ENCODE data around the gene CUEDC1.

CUEDC1 gene

DNA sequence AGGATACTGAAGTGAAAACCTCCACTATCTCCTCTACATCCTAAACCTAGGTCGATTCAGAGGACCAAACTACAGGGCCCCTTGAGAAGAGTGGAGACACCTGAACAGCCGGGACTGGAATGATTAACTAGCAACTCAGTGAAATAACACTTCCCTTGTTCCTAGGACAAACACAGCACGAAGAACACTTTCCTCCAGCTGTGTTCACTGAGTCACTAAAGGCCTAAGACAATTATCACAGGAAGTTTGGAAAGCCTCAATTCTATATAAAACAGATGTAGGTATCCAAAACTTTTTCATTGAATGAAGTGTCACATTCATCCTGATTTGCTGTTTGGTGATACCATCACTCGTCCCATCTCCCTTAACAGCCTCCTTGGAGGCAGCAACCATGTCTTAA lies 15.5 kb upstream of the CUEDC1 start:
- TF ChIP-seq, protein P1, sequence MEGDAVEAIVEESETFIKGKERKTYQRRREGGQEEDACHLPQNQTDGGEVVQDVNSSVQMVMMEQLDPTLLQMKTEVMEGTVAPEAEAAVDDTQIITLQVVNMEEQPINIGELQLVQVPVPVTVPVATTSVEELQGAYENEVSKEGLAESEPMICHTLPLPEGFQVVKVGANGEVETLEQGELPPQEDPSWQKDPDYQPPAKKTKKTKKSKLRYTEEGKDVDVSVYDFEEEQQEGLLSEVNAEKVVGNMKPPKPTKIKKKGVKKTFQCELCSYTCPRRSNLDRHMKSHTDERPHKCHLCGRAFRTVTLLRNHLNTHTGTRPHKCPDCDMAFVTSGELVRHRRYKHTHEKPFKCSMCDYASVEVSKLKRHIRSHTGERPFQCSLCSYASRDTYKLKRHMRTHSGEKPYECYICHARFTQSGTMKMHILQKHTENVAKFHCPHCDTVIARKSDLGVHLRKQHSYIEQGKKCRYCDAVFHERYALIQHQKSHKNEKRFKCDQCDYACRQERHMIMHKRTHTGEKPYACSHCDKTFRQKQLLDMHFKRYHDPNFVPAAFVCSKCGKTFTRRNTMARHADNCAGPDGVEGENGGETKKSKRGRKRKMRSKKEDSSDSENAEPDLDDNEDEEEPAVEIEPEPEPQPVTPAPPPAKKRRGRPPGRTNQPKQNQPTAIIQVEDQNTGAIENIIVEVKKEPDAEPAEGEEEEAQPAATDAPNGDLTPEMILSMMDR (IDR thresholded peaks at IDR 0.05; ENCODE audit: control extremely low read depth, extremely low read depth, low read depth, missing control alignments): no peak
- ChIA-PET CTCF (interaction anchor here (1.0 to 1.8 kb wide), 4 partner anchors 15 to 72 kb away, joined by 3 to 6 read pairs (median 4); no protein-coding TSS in a partner anchor), POLR2A (no interaction called here)
- DNase-seq (ENCODE audit: extremely low spot score): no peak

DNA sequence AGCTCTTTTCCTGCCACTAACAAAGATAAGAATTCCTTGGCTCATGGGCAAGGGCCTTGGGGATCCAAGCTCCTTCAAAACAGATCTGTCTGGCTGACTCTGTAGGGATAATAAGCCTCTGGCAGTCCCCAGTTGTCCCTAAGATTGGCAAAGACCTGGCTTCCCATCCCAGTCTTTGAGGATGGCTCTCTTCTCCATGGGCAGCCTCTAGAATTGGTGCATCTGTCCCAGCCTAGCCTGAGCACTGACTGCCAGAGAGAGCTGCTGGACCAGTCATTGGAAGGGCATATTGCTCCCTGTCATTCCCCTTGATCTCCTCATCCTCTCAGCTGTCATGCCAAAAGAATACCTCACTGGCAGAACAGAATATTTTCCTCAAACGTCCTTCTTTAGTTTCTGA lies 13.2 kb upstream of the CUEDC1 start:
- ChIA-PET POLR2A (no interaction called here), CTCF (interaction anchor here (0.8 to 2.0 kb wide), 6 partner anchors 13 to 112 kb away, joined by 3 to 5 read pairs (median 3); partner anchors contain the start of gene CUEDC1)
- DNase-seq (ENCODE audit: extremely low spot score): no peak
- TF ChIP-seq, protein P1 (IDR thresholded peaks at IDR 0.05; ENCODE audit: control extremely low read depth, extremely low read depth, low read depth, missing control alignments): no peak

DNA sequence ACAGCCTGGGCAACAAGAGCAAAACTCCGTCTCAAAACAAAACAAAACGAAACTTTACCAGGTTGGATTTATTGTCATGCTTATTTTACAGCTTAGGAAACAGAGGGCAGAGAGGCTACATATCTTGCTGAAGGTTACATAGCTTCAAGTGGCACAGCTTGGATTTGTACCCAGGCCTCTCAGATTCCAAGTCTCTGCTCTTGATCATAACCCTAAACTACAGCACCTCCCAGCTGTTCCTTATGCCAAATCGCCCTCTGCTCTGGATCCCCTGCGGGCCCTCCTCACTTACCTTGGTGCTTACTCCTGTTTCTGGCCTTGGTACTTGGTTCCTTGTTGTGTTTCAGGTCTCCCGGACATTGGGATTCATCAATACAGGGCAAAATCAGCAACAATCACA lies 11.7 kb upstream of the CUEDC1 start:
- no peak for DNase-seq (ENCODE audit: extremely low spot score)
- POLR2A ChIA-PET: interaction anchor here (0.6 kb wide), 1 partner anchor 649 kb away, joined by 3 read pairs; no protein-coding TSS in a partner anchor
- TF ChIP-seq, protein P1 (IDR thresholded peaks at IDR 0.05; ENCODE audit: control extremely low read depth, extremely low read depth, low read depth, missing control alignments): no peak
- CTCF ChIA-PET: interaction anchor here (1.0 to 1.6 kb wide), 6 partner anchors 11 to 46 kb away, joined by 3 to 7 read pairs (median 4); no protein-coding TSS in a partner anchor

DNA sequence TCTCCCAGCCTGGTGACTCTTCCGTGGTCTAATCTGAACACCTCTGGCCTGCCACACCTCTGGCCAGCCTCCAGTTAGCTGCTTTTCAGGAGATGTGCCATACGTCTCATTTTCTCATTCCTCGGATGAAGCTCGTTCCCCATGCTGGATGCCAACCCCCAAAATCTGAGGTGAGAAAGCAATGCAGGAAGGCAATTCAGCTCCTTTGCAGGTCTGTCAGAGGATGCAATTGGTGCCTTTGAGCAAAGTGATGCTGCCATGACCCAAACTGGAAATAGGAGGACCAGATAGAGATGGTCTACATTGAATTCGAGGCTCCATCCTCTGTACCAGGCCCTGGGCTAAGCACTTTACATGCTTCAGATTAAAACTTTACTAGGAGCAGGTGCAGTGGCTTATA lies 11.0 kb upstream of the CUEDC1 start:
- CTCF ChIA-PET: interaction anchor here (1.0 to 1.6 kb wide), 7 partner anchors 10 to 45 kb away, joined by 3 to 7 read pairs (median 3); no protein-coding TSS in a partner anchor
- POLR2A ChIA-PET: interaction anchor here (0.6 kb wide), 1 partner anchor 650 kb away, joined by 3 read pairs; no protein-coding TSS in a partner anchor
- no peak for DNase-seq (ENCODE audit: extremely low spot score)
- TF ChIP-seq, protein P1 (IDR thresholded peaks at IDR 0.05; ENCODE audit: control extremely low read depth, extremely low read depth, low read depth, missing control alignments): no peak

DNA sequence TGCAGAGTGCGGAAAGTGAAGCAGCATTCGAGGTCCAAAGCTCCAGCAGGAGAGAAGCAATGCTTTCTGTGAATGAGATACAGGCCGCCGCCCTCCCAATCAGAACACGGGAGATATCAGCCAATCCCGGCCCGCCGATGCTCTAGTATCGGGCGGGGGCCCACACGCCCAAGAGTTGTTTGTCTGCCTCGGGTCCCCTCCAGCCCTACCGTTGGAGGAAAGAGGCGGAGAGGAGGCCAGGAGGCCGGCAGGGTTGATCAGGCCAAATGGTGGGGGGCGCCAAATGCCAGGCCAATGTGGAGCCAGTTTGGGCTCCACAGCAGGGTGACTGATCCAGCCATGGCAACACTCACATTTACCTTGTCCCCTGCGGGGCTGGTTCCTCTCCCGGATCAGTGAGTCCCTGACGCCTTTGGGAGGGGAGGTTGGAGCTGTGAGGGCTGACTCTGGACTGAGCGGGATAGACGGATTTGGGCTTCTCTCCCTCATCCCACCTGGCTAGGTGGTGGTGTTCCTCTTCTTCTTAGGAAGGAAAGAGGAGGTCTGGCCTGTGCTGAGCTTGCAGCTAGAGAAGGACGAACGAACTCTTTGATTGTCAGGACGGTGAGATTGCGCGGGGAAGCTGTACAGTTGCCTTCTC lies 10.4 kb upstream of the CUEDC1 start:
- POLR2A ChIA-PET: no interaction called here
- TF ChIP-seq, protein P1 (IDR thresholded peaks at IDR 0.05; ENCODE audit: control extremely low read depth, extremely low read depth, low read depth, missing control alignments): no peak
- no peak for DNase-seq (ENCODE audit: extremely low spot score)
- CTCF ChIA-PET: interaction anchor here (1.0 to 2.2 kb wide), 5 partner anchors 9 to 45 kb away, joined by 3 to 13 read pairs (median 4); partner anchors contain the start of gene CUEDC1

DNA sequence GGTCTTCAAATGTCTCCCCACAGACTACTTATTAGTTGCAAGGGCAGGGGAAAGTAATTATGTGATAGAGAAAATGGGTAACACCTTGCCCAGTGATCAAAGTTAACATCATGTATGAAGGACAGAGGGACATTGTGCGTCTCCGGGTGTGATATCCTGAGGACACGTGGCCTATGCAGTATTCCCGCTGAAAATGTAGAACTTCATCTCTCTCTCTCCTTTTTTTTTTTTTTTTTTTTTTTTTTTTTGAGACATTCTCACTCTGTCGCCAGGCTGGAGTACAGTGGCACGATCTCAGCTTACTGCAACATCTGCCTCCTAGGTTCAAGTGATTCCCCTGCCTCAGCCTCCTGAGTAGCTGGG lies 7.9 kb upstream of the CUEDC1 start:
- TF ChIP-seq, protein P1 (IDR thresholded peaks at IDR 0.05; ENCODE audit: control extremely low read depth, extremely low read depth, low read depth, missing control alignments): no peak
- no peak for DNase-seq (ENCODE audit: extremely low spot score)
- POLR2A ChIA-PET: no interaction called here
- CTCF ChIA-PET: interaction anchor here (2.2 kb wide), 1 partner anchor 8 kb away, joined by 13 read pairs; the partner anchor contains the start of gene CUEDC1
